ENCODE data around the gene PRMT1. TPM values are rescaled to one million over a fixed set of nuclear protein-coding genes. Genes with fewer than 3 reads are reported as not detected.

Gene PRMT1
- total and polyA plus RNA-seq, 2 of the 13 experiments (the other 11 are each of a cell fraction or from before 2014, with no cell fraction given) = 324 to 374 TPM

DNA sequence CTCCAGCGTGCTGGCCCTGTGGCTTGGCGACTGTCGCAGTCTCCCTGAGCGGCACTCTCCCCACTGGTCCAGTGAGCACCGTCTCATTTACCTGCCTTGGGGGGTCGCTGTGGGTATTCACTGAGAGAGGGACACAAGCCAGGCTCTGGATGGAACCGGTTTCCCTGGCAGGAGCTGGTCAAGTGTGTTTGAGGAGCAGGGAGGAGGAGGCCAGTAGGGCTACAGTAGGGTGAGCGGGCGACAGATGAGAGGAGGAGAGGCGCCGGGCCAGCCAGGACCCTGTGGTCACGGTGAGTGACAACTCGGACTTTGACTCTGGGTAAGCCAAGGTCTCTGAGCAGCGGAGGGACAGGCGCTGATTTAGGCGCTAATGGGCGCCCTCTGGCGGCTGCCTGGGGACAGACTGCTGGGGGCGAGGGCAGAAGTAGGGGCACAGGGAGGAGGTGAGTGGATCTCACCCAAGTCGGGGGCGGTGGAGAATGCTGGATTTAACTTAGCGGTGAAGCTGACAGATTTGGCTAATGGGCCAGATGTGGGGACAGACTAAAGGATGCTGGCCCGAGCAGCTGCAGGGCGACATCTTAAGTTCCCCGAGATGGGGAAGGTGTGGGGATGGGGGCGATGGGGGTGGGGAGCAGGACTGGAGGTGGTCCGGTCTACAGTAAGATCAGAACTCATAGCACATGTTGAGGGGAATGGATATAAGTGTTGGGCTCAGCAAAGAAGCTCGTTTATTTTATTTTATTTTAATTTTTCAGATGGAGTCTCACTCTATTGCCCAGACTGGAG is 4.7 kb upstream of the PRMT1 start (continued):
- TF ChIP-seq, protein P1, sequence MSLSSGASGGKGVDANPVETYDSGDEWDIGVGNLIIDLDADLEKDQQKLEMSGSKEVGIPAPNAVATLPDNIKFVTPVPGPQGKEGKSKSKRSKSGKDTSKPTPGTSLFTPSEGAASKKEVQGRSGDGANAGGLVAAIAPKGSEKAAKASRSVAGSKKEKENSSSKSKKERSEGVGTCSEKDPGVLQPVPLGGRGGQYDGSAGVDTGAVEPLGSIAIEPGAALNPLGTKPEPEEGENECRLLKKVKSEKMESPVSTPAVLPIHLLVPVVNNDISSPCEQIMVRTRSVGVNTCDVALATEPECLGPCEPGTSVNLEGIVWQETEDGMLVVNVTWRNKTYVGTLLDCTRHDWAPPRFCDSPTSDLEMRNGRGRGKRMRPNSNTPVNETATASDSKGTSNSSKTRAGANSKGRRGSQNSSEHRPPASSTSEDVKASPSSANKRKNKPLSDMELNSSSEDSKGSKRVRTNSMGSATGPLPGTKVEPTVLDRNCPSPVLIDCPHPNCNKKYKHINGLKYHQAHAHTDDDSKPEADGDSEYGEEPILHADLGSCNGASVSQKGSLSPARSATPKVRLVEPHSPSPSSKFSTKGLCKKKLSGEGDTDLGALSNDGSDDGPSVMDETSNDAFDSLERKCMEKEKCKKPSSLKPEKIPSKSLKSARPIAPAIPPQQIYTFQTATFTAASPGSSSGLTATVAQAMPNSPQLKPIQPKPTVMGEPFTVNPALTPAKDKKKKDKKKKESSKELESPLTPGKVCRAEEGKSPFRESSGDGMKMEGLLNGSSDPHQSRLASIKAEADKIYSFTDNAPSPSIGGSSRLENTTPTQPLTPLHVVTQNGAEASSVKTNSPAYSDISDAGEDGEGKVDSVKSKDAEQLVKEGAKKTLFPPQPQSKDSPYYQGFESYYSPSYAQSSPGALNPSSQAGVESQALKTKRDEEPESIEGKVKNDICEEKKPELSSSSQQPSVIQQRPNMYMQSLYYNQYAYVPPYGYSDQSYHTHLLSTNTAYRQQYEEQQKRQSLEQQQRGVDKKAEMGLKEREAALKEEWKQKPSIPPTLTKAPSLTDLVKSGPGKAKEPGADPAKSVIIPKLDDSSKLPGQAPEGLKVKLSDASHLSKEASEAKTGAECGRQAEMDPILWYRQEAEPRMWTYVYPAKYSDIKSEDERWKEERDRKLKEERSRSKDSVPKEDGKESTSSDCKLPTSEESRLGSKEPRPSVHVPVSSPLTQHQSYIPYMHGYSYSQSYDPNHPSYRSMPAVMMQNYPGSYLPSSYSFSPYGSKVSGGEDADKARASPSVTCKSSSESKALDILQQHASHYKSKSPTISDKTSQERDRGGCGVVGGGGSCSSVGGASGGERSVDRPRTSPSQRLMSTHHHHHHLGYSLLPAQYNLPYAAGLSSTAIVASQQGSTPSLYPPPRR (CRISPR knock-in tag; IDR thresholded peaks at IDR 0.05; ENCODE audit: borderline replicate concordance) = peak; percentile 52; the same call in 1 of the 2 replicates
- TF ChIP-seq SRSF4 (IDR thresholded peaks at IDR 0.05; ENCODE audit: low read depth, low read length, poor library complexity, severe bottlenecking) (no peak), TGIF2 (CRISPR knock-in tag; IDR thresholded peaks at IDR 0.05) (no peak; the same call in 1 of the 2 replicates), ZNF883 (CRISPR knock-in tag; IDR thresholded peaks at IDR 0.05; ENCODE audit: not compliant biosample characterization) (peak; percentile 26), PLRG1 (conservative IDR thresholded peaks at IDR 0.05) (no peak), ZNF263 (CRISPR knock-in tag; IDR thresholded peaks at IDR 0.05) (0 out of 2 replicates have a peak, but pooled peaks have one; percentile 36), TEAD2 (CRISPR knock-in tag; IDR thresholded peaks at IDR 0.05) (no peak), ZNF772 (CRISPR knock-in tag; IDR thresholded peaks at IDR 0.05) (peak; percentile 75; the same call in 1 of the 2 replicates), ZNF451 (CRISPR knock-in tag; IDR thresholded peaks at IDR 0.05) (0 out of 2 replicates have a peak, but pooled peaks have one; percentile 58), SNAPC2 (CRISPR knock-in tag; IDR thresholded peaks at IDR 0.05) (no peak), NFE2 (CRISPR knock-in tag; IDR thresholded peaks at IDR 0.05) (no peak), SRSF9 (IDR thresholded peaks at IDR 0.05; ENCODE audit: borderline replicate concordance, insufficient read depth, low read depth, low read length, poor library complexity, severe bottlenecking) (no peak), SCMH1 (CRISPR knock-in tag; IDR thresholded peaks at IDR 0.05; ENCODE audit: borderline replicate concordance) (no peak), ZNF30 (CRISPR knock-in tag; IDR thresholded peaks at IDR 0.05) (no peak), ZNF891 (CRISPR knock-in tag; IDR thresholded peaks at IDR 0.05) (no peak)
- TF ChIP-seq, protein P2, sequence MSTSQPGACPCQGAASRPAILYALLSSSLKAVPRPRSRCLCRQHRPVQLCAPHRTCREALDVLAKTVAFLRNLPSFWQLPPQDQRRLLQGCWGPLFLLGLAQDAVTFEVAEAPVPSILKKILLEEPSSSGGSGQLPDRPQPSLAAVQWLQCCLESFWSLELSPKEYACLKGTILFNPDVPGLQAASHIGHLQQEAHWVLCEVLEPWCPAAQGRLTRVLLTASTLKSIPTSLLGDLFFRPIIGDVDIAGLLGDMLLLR (CRISPR knock-in tag; IDR thresholded peaks at IDR 0.05) = peak; percentile 82; the same call in 1 of the 2 replicates
- TF ChIP-seq, protein P3, sequence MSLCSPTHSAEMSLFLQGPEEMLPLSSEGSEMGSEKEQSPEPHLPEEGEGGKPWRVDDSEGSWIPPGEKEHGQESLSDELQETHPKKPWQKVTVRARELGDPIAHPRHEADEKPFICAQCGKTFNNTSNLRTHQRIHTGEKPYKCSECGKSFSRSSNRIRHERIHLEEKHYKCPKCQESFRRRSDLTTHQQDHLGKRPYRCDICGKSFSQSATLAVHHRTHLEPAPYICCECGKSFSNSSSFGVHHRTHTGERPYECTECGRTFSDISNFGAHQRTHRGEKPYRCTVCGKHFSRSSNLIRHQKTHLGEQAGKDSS (CRISPR knock-in tag; IDR thresholded peaks at IDR 0.05; ENCODE audit: borderline replicate concordance, low read depth) = peak; percentile 71; the same call in 1 of the 2 replicates
- TF ChIP-seq, protein P4, sequence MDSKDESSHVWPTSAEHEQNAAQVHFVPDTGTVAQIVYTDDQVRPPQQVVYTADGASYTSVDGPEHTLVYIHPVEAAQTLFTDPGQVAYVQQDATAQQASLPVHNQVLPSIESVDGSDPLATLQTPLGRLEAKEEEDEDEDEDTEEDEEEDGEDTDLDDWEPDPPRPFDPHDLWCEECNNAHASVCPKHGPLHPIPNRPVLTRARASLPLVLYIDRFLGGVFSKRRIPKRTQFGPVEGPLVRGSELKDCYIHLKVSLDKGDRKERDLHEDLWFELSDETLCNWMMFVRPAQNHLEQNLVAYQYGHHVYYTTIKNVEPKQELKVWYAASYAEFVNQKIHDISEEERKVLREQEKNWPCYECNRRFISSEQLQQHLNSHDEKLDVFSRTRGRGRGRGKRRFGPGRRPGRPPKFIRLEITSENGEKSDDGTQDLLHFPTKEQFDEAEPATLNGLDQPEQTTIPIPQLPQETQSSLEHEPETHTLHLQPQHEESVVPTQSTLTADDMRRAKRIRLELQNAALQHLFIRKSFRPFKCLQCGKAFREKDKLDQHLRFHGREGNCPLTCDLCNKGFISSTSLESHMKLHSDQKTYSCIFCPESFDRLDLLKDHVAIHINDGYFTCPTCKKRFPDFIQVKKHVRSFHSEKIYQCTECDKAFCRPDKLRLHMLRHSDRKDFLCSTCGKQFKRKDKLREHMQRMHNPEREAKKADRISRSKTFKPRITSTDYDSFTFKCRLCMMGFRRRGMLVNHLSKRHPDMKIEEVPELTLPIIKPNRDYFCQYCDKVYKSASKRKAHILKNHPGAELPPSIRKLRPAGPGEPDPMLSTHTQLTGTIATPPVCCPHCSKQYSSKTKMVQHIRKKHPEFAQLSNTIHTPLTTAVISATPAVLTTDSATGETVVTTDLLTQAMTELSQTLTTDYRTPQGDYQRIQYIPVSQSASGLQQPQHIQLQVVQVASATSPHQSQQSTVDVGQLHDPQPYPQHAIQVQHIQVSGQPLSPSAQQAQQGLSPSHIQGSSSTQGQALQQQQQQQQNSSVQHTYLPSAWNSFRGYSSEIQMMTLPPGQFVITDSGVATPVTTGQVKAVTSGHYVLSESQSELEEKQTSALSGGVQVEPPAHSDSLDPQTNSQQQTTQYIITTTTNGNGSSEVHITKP (CRISPR knock-in tag; IDR thresholded peaks at IDR 0.05; ENCODE audit: low read depth) = peak; percentile 86; the same call in 1 of the 2 replicates

All from HepG2 (cell line).